HT-29 (cell line): ENCODE measurements around the gene ZNG1E. TPM values are rescaled to one million over a fixed set of nuclear protein-coding genes. Genes with fewer than 3 reads are reported as not detected.
"Not testable (repeated sequence)": the region's sequence is repeated elsewhere in the genome, so short reads cannot be mapped to it uniquely, and the experiment has no call there.

ENCODE experiments used
- DNase-seq: peaks from one replicate; pipeline ENCODE4 v3.0.0-alpha.2; 2015; ENCODE audit warnings: low spot score
- total RNA-seq: library from RNA; depleted of rRNA; stranded (reverse); fragments of >200 nt; shearing (Covaris generic); gene quantifications from 2 replicates; pipeline ENCODE4 v1.2.3, GENCODE V29; 2014; rRNA removed

The ZNG1E gene
- total RNA-seq = 19.0 and 24.7 TPM in 2 replicates

- peak; percentile 57 for DNase-seq
Observed at GRCh38 chr9:65675589-65676021, at the start of gene ZNG1E. Gene ZNG1E, plus strand, starts transcription at chr9:65675928. Its CDS starts 49 bp downstream, at chr9:65675977.

DNA sequence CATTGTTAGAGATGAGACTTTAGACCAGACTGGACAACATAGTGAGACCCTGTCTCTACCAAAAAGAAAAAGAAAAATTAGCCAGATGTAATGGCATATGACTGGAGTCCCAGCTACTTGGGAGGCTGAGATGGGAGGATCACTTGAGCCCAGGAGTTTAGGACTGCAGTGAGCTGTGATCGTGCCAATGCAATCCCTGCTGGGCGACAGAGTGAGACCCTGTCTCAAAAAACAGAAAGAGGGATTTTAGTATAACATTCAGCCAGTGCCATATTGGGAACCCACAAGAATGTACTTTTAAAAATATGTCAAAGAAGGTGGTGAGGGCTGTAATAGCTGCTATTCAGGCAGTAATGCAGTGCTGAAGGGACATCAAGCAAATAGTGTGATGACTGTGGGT, 2.1 kb upstream of the ZNG1E start:
- not testable (repeated sequence) for DNase-seq

DNA sequence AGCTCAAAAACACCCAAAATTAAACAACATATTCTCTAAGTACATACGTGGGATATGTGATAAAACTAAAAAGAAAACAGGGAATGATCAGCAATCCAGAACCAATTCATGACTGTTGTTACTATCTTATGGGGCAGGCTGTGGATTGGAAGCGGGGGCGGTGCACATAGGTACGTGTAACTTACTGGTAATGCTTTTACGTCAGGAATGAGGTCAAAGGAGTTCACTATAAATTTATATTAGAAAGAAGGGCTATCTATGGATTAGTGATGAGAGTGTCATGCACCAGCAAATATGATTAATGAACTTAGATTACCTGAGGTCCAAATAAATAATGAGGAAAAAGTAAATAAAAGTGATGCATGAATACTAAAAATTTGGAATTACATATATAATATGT, 710 bp upstream of the ZNG1E start:
- DNase-seq = peak; percentile 0

- not testable (repeated sequence) for DNase-seq
Observed at GRCh38 chr9:65676389-65676788, 661 bp downstream of the ZNG1E start.

GRCh38 chr9:65678533-65678932, 2.8 kb downstream of the ZNG1E start:
- not testable (repeated sequence) for DNase-seq

DNA sequence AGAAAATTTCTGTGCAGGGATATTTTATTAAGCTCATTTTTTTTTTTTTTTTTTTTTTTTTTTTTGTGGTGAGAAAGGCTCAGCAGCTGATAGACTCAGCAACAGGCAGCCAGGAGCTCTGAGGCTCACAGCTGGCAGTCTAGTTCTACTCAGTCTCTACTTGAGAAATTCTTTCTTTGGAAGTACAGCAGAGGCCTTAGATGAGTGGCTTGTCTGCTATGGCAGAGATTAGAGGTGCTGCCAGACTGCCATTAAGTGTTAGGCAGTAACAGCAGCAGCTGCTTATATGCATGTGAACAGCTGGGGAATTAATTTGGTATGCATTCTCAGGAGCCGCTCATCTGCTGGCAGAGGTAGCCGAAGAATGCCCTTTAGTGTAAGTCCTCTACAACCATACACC, 27.8 kb downstream of the ZNG1E start:
- DNase-seq = not testable (repeated sequence)

GRCh38 chr9:65714445-65714844, 38.7 kb downstream of the ZNG1E start:
- DNase-seq = not testable (repeated sequence)

GRCh38 chr9:65737096-65737564, 61.4 kb downstream of the ZNG1E start, which contains the start of gene FOXD4L4:
Gene FOXD4L4, plus strand, starts transcription at chr9:65737146. Its CDS starts 0 bp downstream, at chr9:65737146.
- DNase-seq = not testable (repeated sequence)

GRCh38 chr9:65738133-65738532, 62.4 kb downstream of the ZNG1E start:
- not testable (repeated sequence) for DNase-seq

Other genes with a start within 250 kb of the ZNG1E start
- not detected in 2 replicates for gene FOXD4L4, start 61.2 kb downstream of the ZNG1E start, total RNA-seq